Fibroblast of upper back skin (primary cell): ENCODE measurements around the gene TEKT3.
A peak's percentile ranks its signal among the peaks of the same experiment; 100 is the strongest.

Experiments
- DNase-seq: peaks from one replicate; pipeline ENCODE4 v3.0.0-alpha.2; 2013

Gene TEKT3

DNA sequence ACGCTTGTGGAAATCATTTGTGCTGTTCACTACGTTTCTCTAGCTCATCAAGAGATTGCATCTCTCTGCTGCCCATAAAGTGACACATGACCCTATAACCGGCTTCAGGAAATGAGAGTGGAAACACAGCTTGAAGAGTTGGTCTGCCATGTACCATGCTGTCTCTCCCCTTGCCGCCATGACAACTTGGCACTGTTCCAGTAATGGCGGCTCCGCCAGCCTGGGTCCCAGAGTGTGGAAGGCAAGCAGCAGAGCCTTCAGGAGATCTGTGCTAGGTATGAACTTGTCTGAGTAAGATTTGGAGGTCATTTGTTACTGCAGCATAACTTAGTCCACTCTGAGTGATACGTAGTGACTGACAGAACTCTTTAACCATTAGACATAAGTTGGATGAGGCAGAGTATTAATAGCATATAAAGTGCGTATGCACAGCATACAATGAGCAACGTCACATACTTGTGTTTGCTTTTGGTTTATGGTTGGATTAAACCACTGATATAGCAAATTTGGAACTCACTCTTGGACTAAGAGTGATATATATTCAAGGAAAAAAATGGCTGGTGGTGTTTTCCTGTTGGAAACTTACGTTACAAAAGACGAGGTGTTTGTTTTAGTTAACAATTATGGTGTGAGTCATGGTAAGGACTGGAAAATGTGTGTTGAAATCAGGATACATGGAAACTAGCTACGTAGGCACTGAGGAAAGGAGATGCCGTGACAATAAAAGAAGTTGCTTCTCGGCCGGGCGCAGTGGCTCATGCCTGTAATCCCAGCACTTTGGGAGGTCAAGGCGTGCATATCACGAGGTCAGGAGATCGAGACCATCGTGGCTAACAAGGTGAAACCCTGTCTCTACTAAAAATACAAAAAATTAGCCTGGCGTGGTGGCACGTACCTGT, 51.9 kb downstream of the TEKT3 start:
- DNase-seq = no peak

DNA sequence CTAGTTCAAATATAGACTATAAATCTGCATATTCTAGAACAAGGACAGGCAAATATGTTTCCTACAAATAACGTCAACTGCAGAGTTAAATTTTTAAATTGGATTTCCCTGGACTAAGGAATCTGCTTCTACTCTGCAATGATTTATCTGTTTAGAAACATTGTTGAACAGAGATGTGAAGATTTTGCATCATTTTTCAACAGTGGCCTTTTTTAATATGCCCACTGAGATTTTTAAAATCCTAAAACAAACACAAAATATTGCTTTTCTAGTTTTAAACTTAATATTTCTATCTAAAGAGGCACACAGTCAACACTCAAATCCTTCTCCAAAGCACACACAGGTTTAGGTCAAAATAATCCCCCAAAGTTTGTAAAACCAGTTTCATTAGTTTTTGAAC, 52.5 kb downstream of the TEKT3 start:
- DNase-seq = no peak

DNA sequence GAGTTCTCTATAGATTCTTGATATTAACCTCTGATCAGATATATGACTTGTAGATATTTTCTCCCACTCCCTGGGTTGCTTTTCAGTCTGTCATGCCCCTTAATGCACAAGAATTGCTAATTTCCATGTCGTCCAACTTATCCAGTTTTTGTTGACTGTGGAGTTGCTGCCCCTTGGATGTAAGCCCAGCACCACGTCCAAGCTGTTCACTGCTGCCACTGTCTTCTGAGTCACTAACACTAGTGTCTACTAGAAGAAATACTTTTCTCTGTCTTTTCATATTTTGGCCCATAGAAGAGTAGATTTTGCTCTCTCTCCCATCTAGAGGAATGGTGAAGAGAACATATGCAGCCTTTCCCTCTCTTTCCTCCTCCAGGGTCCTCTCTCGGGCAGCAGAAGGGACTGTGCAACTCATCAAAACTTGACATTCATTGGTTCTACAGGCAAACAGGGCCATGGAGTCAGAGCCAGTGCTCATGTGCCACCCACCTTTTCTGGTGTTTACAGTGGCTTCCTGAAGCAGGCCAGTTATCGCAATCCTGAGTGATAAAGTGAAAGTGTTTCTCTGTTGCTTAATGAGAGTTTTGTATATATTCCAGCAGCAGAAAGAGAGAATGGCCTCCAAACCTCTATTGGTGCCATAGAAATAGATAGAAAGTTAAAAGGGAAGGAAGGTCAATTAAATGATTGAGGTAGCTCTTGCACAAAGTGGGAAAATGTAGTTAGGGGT, 53.7 kb downstream of the TEKT3 start:
- DNase-seq = no peak

DNA sequence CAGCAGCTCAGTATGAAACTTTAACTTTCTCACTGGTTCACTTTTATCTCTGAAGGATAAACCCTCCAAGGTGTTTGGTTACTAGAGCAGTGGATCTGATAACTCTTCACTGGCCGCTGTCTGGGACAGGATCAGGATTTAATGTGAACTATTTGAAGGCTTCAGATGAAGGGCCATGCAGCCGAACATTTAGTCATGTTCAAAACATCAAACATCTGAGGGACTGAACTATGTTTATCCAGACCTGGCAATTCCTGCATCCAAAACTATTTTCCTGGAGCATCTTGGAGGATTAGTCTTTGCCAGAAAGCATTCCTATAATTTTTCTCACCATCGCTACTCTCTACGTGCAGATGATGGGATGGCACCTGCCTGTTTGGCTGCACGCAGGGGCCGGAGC, 55.9 kb downstream of the TEKT3 start:
- no peak for DNase-seq

DNA sequence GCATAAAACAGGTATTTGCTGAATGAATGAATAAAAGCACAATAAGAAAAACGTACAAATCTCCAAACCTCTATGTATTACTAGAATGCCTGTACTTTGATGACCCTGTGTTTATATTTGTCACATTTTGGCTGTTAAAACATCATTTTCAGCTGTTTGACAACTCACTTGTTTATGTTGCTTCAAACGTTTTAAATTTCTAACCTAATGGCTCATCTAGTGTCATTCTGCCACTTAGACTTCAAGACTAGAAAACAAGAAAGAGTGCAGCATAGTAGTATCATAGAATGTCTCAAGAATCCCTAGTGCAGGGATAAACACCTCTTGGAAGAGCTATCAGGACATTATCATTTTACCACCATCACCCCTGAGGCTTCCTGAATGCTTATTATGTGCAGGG, 56.9 kb downstream of the TEKT3 start:
- no peak for DNase-seq

DNA sequence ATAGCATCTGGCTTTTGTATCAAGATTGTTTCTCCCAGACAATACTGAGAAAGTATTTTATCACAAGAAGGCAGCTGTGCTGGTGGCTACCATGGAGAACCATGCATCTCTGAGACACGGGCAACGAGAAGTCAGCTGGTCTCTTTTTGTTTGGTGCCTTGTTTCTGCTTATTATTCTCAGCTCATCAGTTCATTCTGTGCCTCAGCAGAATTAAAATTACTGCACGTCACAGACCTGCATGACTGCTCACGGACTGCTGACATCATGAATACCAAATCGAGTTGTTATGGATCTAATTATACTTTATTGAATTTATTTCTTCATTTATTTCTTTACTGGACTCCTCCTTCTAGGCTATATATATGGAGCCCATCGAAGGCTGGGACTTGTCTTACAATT, 57.3 kb downstream of the TEKT3 start:
- DNase-seq = no peak

DNA sequence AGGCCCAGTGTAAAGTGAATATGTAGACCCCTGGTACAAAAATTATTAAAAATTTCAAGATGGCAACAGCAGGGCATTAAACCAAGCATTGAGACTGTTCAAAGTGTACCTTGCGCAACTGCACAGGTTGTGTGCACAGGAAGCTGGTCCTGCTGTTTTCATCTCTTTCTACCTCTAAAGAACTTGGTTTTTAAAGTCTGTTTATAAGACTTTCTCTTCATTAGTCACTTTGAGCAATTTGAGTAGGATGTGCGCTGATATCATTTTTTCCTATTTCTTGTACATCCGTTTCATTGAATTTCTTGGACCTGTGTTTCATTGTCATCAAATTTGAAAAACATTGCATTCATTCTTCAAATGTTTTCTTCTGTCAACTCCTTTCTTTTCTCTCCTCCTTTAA, 59.5 kb downstream of the TEKT3 start:
- no peak for DNase-seq

DNA sequence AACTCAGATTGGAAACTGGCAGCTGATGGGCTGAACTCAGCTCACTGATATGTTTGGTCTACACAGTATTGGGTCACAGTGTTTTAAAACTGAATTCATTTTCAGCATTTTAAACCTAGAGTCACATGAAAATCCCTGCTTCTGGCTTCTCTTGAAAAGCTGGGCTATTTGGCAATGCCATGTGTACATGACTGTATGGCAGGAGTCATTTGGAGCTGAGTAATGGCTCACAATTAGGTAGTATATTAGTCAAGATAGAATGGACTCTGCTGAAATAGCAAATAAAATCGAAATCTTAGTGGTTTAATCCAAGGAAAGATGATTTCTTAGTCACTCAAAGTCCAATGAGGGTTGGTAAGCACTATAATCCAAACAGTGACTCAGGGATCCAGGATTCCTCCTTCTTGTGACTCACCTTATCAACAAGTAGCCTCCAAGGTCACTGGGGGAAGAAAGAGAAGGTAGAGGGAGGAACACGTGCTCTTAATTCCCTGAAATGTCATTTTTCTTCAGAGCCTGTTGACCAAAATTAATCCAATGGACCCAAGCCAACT, 62.4 kb downstream of the TEKT3 start:
- DNase-seq = peak; percentile 86

DNA sequence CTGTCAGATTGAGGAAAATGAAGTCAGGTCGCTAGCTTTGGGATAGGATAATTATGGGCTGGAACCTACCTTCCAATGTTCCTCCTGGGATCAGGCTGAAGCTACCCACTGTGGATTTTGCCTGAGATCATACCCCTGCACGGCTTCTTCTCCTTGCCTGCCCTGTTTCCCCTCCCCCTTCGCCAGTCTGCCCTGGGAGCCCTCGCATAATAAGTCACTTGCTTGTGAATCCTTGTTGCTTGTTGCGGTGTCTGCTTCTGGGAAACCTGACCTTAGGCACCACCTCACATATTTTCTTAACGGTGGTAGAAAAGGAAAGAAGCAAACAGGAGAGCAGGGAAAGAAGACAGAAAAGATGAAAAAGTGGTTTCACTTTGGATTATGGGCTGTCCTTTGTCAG, 63.0 kb downstream of the TEKT3 start:
- no peak for DNase-seq

DNA sequence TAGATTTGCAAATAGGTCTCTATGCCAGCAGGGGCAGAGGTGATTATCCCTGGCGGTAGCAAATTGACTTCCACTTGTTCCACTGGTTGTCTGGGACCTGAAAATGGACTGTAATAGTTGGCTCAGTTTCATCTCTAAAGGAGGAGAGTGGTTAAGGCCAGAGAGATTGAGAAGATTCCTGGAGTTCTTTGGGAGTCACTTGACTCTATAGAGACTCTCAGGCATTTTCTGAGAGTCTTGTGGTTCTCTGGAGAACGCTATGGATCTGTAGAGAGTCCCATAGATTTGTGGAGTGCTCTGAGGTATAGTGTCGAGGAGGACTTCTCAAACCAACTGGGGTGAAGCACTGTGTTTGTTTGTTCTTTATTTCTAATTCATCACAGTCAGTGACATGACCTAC, 67.4 kb downstream of the TEKT3 start:
- DNase-seq = no peak

DNA sequence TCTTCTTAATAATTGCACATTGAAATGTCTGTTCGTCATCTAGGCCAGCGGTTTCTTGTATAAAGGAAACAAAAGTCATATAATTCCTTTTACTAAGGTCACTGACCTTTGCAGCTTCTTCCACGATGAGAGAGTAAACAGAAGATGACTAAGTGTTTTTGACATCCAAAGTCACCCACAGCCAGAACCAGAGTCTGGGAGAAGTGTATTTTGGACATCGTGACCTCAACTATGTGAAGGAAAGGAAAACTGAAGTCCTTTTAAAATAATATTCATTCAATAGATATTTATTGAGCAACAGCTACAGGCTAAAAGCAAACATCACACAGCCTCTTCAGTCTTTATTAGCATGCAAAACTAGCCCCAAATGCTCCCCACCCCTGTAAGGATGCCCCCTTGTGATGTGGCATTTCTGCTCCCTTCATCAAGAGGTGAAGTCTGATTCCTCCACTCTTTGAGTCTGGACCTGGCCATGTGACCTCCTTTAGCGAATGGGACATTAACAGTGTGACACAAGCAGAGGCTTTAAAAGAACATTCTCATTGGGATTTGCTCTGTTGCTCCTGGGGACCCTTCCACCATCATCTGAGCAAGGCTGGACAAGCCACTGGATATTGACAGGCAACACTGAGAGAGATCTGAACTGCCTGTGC, 68.1 kb downstream of the TEKT3 start:
- peak; percentile 80 for DNase-seq

DNA sequence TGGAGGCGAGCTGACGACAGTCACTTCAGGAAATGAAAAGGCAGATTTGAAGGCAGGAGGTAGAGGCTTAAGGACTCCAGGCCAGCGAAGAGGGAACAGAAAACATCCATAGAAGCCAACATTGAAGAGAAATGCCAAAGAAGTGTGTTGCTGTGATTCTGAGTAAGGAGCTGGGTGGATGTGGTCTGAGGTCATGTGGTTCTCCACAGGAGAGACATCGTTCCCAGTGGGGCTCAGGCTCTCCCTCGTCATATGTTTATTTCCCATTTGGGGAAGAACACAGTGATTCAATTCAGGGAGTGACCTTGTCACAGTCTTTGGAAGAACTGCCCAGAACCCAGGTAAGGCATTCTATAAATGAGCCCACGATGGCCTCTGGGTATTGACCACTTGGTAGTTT, 69.7 kb downstream of the TEKT3 start:
- no peak for DNase-seq

DNA sequence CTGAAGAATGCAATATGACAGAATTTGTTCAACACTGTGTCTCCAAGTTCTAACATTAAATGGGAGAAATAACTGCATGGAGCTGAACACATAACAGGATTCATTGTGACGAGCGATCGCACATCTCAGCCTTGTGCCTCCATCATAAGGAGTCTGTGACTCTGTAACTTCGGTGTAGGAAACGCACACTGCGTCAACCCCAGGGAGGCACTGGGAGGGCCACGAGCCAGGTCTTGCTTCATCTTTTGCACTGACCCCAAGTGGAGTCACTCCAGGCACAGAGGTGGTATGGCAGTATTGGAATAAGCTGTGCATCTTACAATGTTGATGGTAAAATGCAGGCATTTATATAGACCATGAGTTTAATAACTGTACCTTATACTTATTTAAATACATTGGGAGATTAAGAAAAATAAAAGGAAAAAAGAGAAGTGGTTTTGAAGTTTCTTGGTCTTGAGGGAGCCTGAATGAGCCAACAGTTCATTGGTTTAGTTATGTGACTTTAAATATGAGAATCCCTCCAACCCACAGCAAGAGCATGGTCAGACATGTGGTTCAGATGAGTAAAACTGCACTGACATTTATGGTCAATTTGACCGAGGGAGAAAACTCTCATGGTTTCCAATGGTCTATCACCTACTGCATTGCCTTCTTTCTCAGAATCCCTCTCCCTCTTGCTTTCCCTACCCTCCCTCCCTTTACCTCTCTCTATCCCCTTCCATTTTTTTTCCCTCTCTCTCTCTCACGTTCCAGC, 70.6 kb downstream of the TEKT3 start:
- no peak for DNase-seq

DNA sequence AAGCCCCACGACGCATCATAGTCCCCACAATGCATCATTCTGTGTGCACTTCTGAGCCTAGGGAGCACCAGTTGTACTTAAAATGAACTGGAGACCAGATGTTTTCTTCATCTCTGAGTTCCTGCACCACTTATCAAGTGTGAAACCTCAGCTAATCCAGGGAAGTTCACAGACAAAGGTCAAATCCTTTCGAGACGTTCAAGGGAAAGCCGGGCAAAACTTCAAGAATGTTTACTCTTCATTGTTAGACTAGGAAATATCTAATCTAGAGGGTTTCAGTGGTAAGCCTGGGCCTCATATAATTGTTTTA, 71.7 kb downstream of the TEKT3 start:
- DNase-seq = no peak

DNA sequence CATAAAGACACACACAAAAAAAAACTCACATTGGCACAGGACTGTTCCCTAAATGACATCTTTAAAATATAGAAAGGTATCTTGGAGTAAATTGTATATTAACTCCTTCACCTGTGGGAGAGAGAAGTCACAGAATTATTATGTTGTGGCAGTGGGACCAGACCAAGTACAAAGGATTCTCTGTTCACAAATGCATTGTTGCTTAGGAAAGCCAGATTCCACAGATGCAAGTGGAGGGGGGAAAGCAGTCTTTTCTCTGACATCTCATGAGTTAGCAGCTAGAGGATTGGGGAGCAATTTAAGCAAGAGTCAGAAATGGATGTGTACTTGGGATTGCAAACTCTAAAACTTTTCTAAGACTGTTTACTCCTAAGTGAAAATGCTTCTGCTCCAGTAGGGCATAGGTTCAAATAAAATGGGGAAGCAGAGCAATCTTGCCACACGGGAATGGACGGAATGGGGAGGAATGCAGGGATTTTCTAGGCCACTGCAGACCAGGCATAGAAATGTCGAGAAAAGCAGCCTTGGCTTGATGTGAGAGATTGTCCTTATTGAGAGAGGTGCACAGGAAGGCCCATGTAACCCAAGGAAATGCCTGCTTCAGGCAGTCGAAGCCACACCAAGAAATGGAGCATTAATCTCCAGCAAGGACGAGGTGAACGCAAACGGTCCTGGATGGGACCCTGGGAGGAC, 72.2 kb downstream of the TEKT3 start:
- no peak for DNase-seq

DNA sequence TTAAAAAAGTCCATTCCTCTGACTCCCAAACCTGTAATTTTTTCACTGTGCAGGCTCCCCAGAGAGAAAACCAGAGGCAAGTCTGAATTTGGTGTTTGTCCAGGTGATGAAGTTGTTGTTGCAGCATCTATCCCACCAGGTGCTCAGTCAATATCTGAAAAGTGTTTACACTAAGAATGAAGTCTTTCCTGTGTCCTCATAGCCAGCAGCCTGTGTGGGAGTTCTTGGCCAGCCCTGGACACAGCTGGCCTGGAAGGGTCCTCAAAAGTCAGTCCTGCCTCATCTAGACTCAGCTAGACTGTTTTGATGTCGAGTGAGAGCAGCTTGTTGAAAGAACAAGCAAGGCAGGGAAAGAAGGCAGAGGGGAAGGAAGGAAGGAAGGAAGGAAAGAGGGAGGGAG, 72.9 kb downstream of the TEKT3 start:
- DNase-seq = no peak

DNA sequence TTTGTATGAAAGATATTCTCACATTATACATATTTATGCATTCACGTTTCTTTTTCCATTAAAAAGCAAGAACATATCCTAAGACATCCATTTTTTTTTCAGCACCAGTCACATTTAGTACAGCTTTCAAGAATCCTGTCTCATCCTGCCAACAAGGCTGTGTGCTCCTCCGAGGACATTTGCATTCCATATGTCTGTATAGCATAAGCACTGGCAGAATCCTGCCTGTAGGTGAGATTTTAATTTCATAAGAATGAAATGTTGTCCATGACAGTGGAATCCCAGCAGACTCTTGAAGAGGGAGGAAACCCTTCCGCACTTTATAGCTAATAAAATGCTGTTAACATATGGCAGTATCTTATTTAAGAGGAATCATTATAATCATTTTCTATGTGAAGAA, 73.4 kb downstream of the TEKT3 start:
- peak; percentile 55 for DNase-seq

DNA sequence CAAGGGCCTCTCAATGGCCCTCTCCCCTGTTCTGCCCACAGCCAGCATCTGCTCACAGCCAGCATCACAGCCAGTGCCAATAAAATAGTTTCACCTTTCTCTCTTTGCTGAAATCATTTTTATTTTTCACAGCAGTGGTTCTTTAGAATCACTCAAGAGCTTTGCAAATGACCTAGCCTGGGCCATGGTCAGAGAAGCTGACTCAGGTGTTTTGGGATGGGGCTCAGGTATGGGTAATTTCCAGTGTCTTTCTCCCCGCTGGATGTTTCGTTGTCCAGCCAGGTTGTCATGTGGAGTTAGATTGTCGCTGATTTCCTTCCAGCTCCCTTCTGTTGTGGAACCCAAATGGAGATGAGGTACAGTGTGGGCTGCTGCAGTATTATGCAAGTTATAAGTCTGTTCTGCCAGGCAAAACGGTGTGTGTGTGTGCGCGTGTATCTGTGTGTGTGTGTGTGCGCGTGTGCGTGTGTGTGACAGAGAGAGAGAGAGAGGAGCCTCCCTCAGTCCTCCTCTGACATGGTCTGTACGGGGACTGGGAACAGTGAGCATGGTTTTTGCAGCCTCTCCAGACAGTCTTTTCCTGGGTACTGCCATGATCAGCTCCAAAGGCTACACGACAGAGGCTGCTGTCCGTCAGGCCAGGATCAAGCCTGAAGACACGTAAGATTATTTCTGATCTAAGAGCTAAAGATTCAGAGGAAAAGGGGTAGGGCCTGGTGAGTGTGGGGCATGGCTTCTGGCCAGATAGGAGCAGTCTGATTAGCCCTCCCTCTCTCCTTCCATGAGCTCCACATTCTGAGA, 74.9 kb downstream of the TEKT3 start:
- DNase-seq = no peak

DNA sequence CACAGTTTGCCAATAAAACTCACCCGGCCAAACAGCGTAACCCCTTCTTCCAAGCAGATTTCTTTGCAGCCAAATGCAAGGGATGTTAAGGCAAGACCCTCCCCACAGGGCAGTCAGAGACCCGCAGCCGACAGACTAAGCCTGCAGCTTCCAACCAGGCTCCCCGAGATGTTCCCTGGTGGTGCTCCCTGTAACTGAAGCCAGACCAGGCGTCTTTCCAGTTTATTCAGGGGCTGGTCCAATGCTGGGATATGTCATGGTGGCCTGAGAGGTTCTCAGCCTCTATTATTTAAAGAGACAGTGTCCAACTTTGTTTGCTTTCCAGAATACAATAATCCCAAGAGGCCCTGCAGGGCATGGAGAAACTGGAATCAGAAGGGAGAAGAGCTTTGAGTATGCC, 76.3 kb downstream of the TEKT3 start, which contains the start of gene PMP22:
Gene PMP22 (minus strand): TSS at position 196 of the 400 bp plus-strand sequence. CDS start 4,599 bp downstream, outside the sequence.
- no peak for DNase-seq

DNA sequence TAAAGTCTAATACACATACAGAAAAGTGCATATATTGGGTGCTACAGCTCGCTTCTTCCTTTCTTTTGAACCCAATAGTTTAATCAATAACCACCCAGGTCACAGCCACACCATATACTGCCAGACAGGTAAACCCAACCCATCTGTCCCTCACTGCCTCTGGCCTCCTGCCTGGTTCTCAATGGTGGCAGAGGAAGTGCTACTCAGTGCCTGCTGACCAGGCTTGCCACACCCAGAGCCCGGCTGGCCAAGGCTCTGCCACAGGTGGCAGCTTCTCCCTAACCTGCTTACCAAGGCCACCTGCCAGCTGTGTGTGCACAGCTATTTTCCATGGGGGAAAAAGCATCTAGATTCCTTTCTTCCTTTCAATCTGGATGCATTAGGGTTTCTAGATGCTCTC, 76.9 kb downstream of the TEKT3 start:
- DNase-seq = no peak

DNA sequence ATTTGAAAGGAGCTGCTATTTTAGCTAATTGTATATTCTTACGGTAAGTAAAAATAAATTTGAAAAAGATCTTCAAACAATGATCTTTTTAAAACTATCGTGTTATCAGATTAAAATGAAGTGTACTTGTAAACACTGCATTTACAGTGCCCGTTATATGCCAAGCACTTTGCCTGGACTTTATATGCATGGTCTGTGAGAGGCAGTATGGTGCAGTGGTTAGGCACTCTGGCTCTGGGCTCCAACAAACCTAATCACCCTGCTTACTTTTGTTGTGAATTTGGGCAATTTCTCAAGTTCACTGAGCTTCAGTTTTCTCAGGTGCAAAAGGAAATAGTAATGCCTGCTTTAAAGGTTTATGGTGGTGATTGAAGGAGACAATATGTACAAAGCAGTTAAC, 77.7 kb downstream of the TEKT3 start:
- no peak for DNase-seq
